HepG2 (cell line): ENCODE data around the gene FAF2. TPM values are rescaled to one million over a fixed set of nuclear protein-coding genes. Genes with fewer than 3 reads are reported as not detected.
A peak's percentile ranks its signal among the peaks of the same experiment; 100 is the strongest.

ENCODE experiments used
- ATAC-seq: fragments of 200-7000 bp; cut with Tn5 transposase; 3 replicates; pipeline ENCODE4 v1.9.1; 2020; ENCODE audit warnings: mild to moderate bottlenecking, moderate library complexity
- BruUV-seq: library from RNA; stranded (reverse); fragments of 400-500 nt; replicated peaks from 2 replicates; lab custom pipeline; 2021; lab: Mats Ljungman, UMichigan
- CTCF ChIA-PET: fragments of 300-600 bp; formaldehyde crosslinking; extraction: SDS; loops from one replicate; lab custom pipeline; 2021; ENCODE audit warnings: low total read pairs, inconsistent platforms, low intra/inter-chr PET ratio; lab: Yijun Ruan, JAX
- POLR2A ChIA-PET: fragments of 350-600 bp; sonication (Branson Sonifier 250); formaldehyde crosslinking; loops from one replicate; lab custom pipeline; 2020; ENCODE audit warnings: antibody characterized with exemption, inconsistent platforms; lab: Yijun Ruan, JAX
- DNase-seq: peaks from one replicate; pipeline ENCODE4 v3.0.0-alpha.2; 2015; ENCODE audit warnings: low spot score
- FAIRE-seq: peaks from 3 replicates; lab custom pipeline; 2011; peaks lifted over from hg19 to GRCh38; lab: Jason Lieb, UNC
- H2AFZ ChIP-seq: one replicate; pipeline ENCODE4 v1.6.1; 2011; ENCODE audit warnings: low read length, inconsistent platforms
- H3K27ac ChIP-seq: fragments of 300-600 bp; 3 replicates; pipeline ENCODE4 v1.8.0; 2011; ENCODE audit warnings: mixed run types, mild to moderate bottlenecking, mixed read lengths, low read length, inconsistent platforms; ENCODE audit not compliant: insufficient read depth; ENCODE audit errors: extremely low read length
- H3K27me3 ChIP-seq, 2 experiments: fragments of 200-600 bp in 1 of 2; 2 replicates in 1 of 2; 3 replicates in 1 of 2; pipeline versions ENCODE4 v1.6.0 to v1.8.0; 2011; ENCODE audit warnings: low read length in 2 of 2, mild to moderate bottlenecking in 2 of 2, moderate library complexity in 2 of 2, inconsistent platforms in 1 of 2; ENCODE audit not compliant: insufficient read depth in 2 of 2, control insufficient read depth in 1 of 2
- H3K36me3 ChIP-seq, 2 experiments: fragments of 200-600 bp in 1 of 2; replicated peaks in 1 of 2; 2 replicates in 1 of 2; 3 replicates in 1 of 2; pipeline versions ENCODE4 v1.5.1 to v1.8.0; 2011; ENCODE audit warnings: low read length in 2 of 2, inconsistent platforms in 1 of 2; ENCODE audit not compliant: insufficient read depth in 2 of 2, control insufficient read depth in 1 of 2
- H3K4me1 ChIP-seq: 2 replicates; pipeline ENCODE4 v1.5.1; 2012; ENCODE audit warnings: low read length, inconsistent platforms; ENCODE audit not compliant: insufficient read depth
- H3K4me2 ChIP-seq: 2 replicates; pipeline ENCODE4 v1.6.0; 2011; ENCODE audit warnings: low read depth, low read length, inconsistent platforms
- H3K4me3 ChIP-seq, 3 experiments: fragments of 200-600 bp in 1 of 3; sonication (generic), shearing (Covaris generic) in 1 of 3; replicated peaks in 1 of 3; 2 replicates each; pipeline ENCODE4 v1.5.1; 2011 to 2016; ENCODE audit warnings: low read length in 3 of 3, inconsistent platforms in 2 of 3, low read depth in 2 of 3, mild to moderate bottlenecking in 2 of 3, control low read depth in 1 of 3, mixed read lengths in 1 of 3; ENCODE audit not compliant: insufficient read depth in 1 of 3
- H3K79me2 ChIP-seq: one replicate; pipeline ENCODE4 v1.6.1; 2011; ENCODE audit warnings: low read length, inconsistent platforms; ENCODE audit not compliant: insufficient read depth
- H3K9ac ChIP-seq: 2 replicates; pipeline ENCODE4 v1.6.0; 2011; ENCODE audit warnings: mild to moderate bottlenecking, low read depth, low read length, inconsistent platforms; ENCODE audit not compliant: insufficient read depth
- H3K9me3 ChIP-seq: 2 replicates; pipeline ENCODE4 v1.5.1; 2012; ENCODE audit warnings: mild to moderate bottlenecking, low read length
- H4K20me1 ChIP-seq: 2 replicates; pipeline ENCODE4 v1.6.0; 2011; ENCODE audit warnings: inconsistent platforms, mild to moderate bottlenecking, low read length, moderate library complexity; ENCODE audit not compliant: insufficient read depth
- ATF3 ChIP-seq: sonication (generic); formaldehyde crosslinking; IDR thresholded peaks from 2 replicates; pipeline ENCODE4 v1.4.0; 2020; ENCODE audit warnings: missing genetic modification reagents
- ELK4 ChIP-seq: sonication (generic); formaldehyde crosslinking; IDR thresholded peaks from 2 replicates; pipeline ENCODE4 v1.9.0; 2021; ENCODE audit warnings: missing genetic modification reagents, borderline replicate concordance
- FOSL2 ChIP-seq: sonication (generic); formaldehyde crosslinking; IDR thresholded peaks from 2 replicates; pipeline ENCODE4 v1.4.0; 2020; ENCODE audit warnings: missing genetic modification reagents
- IRF2 ChIP-seq: IDR thresholded peaks from 2 replicates; pipeline ENCODE4 v1.6.1; 2018; ENCODE audit warnings: missing genetic modification reagents, missing compliant biosample characterization
- MEIS1 ChIP-seq: sonication (generic); formaldehyde crosslinking; IDR thresholded peaks from 2 replicates; pipeline ENCODE4 v1.9.0; 2021; ENCODE audit warnings: mild to moderate bottlenecking, missing genetic modification reagents, moderate library complexity, borderline replicate concordance
- SALL1 ChIP-seq: sonication (generic); formaldehyde crosslinking; IDR thresholded peaks from 2 replicates; pipeline ENCODE4 v1.8.0; 2022; ENCODE audit warnings: mild to moderate bottlenecking, missing genetic modification reagents
- SETDB1 ChIP-seq: sonication (generic); formaldehyde crosslinking; IDR thresholded peaks from 2 replicates; pipeline ENCODE4 v1.5.1; 2020; ENCODE audit warnings: missing genetic modification reagents, mild to moderate bottlenecking, borderline replicate concordance
- SIN3B ChIP-seq: fragments of 150-350 bp; IDR thresholded peaks from 2 replicates; pipeline ENCODE4 v1.6.1; 2014; ENCODE audit warnings: low read length
- SIX1 ChIP-seq: sonication (generic); formaldehyde crosslinking; IDR thresholded peaks from 2 replicates; pipeline ENCODE4 v1.4.0; 2020; ENCODE audit warnings: missing genetic modification reagents, borderline replicate concordance
- SOX13 ChIP-seq, 3 experiments: fragments of 450-650 bp in 1 of 3; sonication (generic) in 1 of 3; formaldehyde crosslinking in 1 of 3; IDR thresholded peaks in 2 of 3; conservative IDR thresholded peaks in 1 of 3; 2 replicates each; pipeline versions ENCODE4 v1.5.0 to v1.6.1; 2016 to 2020; ENCODE audit warnings: antibody characterized with exemption in 1 of 3, mild to moderate bottlenecking in 1 of 3, missing compliant biosample characterization in 1 of 3, missing genetic modification reagents in 1 of 3, moderate library complexity in 1 of 3
- ZNF180 ChIP-seq: sonication (generic); formaldehyde crosslinking; IDR thresholded peaks from 2 replicates; pipeline ENCODE4 v1.4.0; 2020; ENCODE audit warnings: low read depth, missing genetic modification reagents, borderline replicate concordance
- ZNF441 ChIP-seq: sonication (generic); formaldehyde crosslinking; IDR thresholded peaks from 2 replicates; pipeline ENCODE4 v1.7.0; 2021; ENCODE audit warnings: missing genetic modification reagents, borderline replicate concordance
- ZNF446 ChIP-seq: sonication (generic); formaldehyde crosslinking; IDR thresholded peaks from 2 replicates; pipeline ENCODE4 v1.5.0; 2020; ENCODE audit warnings: mild to moderate bottlenecking, missing genetic modification reagents
- ZNF577 ChIP-seq: sonication (generic); formaldehyde crosslinking; IDR thresholded peaks from 2 replicates; pipeline ENCODE4 v1.4.0; 2020; ENCODE audit warnings: mild to moderate bottlenecking, low read depth, missing genetic modification reagents, borderline replicate concordance
- ZNF672 ChIP-seq: sonication (generic); formaldehyde crosslinking; IDR thresholded peaks from 2 replicates; pipeline ENCODE4 v1.8.1; 2022; ENCODE audit warnings: missing genetic modification reagents
- ZNF7 ChIP-seq: IDR thresholded peaks from 2 replicates; pipeline ENCODE4 v1.6.1; 2016; ENCODE audit warnings: missing biosample characterization, missing genetic modification reagents
- ZNF83 ChIP-seq: sonication (generic); formaldehyde crosslinking; IDR thresholded peaks from 2 replicates; pipeline ENCODE4 v1.4.0; 2020; ENCODE audit warnings: missing genetic modification reagents, mild to moderate bottlenecking, borderline replicate concordance
- WGBS: methylation state at CpG from one replicate; pipeline ENCODE4 v1.1.6; 2017; ENCODE audit warnings: low lambda C conversion rate; 5-methylcytosine and 5-hydroxymethylcytosine counted together
- in situ Hi-C: cut with HindIII; loops from 2 replicates; pipeline ENCODE4 v1.10.0; 2017; ENCODE audit warnings: low pct_unique_long_range_greater_than_20kb; ENCODE audit not compliant: extremely low pct_ligation_motif_present
- intact Hi-C: fragments of 100-400 bp; cut with micrococcal nuclease; formaldehyde crosslinking; loops from one replicate; pipeline ENCODE4 v1.10.0; 2022; ENCODE audit not compliant: unreplicated experiment
- polyA plus RNA-seq, 8 experiments: library from polyadenylated mRNA; depleted of rRNA in 3 of 8; stranded (reverse) in 7 of 8; unstranded in 1 of 8; fragments of >200 nt; fragmentation: Illumina TruSeq in 4 of 8; extraction: Trizol in 4 of 8; gene quantifications; 2 replicates each; pipeline versions ENCODE4 v1.2.1 to v1.2.3, GENCODE V29; 2011 to 2016; ENCODE audit warnings: low read depth in 4 of 8, missing spikeins in 1 of 8, mixed read lengths in 1 of 8; ENCODE audit not compliant: insufficient read depth in 1 of 8
- total RNA-seq, 5 experiments: library from RNA; depleted of rRNA; stranded (reverse); fragments of >200 nt; fragmentation: Illumina TruSeq; extraction: Trizol; gene quantifications; 2 replicates each; pipeline ENCODE4 v1.2.3, GENCODE V29; 2016; ENCODE audit warnings: low read depth in 1 of 5
- TF ChIP-seq, protein P1 (sequence below): sonication (generic); formaldehyde crosslinking; IDR thresholded peaks from 2 replicates; pipeline ENCODE4 v1.4.0; 2020; ENCODE audit warnings: mild to moderate bottlenecking, low read depth, missing genetic modification reagents
- TF ChIP-seq, protein P2 (sequence below): fragments of 450-650 bp; IDR thresholded peaks from 2 replicates; pipeline ENCODE4 v1.6.1; 2017

FAF2 gene
- total and polyA plus RNA-seq, 2 of the 13 experiments (the other 11 are each of a cell fraction or from before 2014, with no cell fraction given) = 27.8 to 34.3 TPM

DNA sequence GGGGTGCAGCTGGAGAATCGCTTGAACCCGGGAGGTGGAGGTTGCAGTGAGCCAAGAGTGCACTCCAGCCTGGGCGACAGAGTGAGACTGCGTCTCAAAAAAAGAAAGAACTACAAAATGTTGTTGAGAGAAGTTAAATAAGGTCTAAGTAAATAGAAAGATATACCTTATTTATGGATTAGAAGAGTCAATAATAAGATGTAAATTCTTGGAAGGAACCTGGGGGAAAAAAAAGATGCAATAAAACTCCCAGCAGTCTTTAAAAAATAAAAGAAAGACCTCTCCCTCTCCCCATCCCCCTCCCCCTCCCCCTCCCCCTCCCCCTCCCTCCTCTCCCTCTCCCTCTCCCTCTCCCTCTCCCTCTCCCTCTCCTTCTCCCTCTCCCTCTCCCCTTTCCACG, 15.5 kb upstream of the FAF2 start (continued):
- TF ChIP-seq, protein P1, sequence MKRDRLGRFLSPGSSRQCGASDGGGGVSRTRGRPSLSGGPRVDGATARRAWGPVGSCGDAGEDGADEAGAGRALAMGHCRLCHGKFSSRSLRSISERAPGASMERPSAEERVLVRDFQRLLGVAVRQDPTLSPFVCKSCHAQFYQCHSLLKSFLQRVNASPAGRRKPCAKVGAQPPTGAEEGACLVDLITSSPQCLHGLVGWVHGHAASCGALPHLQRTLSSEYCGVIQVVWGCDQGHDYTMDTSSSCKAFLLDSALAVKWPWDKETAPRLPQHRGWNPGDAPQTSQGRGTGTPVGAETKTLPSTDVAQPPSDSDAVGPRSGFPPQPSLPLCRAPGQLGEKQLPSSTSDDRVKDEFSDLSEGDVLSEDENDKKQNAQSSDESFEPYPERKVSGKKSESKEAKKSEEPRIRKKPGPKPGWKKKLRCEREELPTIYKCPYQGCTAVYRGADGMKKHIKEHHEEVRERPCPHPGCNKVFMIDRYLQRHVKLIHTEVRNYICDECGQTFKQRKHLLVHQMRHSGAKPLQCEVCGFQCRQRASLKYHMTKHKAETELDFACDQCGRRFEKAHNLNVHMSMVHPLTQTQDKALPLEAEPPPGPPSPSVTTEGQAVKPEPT (CRISPR knock-in tag) = no peak
- TF ChIP-seq, all 625 proteins: peak for 0

- intact Hi-C loops = no loop called here
- TF ChIP-seq SOX13 (IDR thresholded peaks at IDR 0.05) (no peak), SOX13 (CRISPR knock-in tag; conservative IDR thresholded peaks at IDR 0.05 in 1 of 2, IDR thresholded peaks at IDR 0.05 in 1 of 2) (peak in 1 of 2 experiments; percentile 82; a peak in 2 of 4 replicates), ZNF180 (CRISPR knock-in tag) (no peak), ELK4 (no peak), ZNF441 (CRISPR knock-in tag) (no peak), ZNF7 (CRISPR knock-in tag) (no peak), ZNF83 (CRISPR knock-in tag) (no peak), FOSL2 (CRISPR knock-in tag) (peak; percentile 92), SETDB1 (no peak), MEIS1 (CRISPR knock-in tag) (no peak), IRF2 (CRISPR knock-in tag) (no peak), ZNF672 (CRISPR knock-in tag) (no peak), SIX1 (CRISPR knock-in tag) (no peak), ATF3 (CRISPR knock-in tag) (peak; percentile 32; the same call in 1 of the 2 replicates), SALL1 (CRISPR knock-in tag) (no peak), ZNF577 (no peak), SIN3B (no peak), ZNF446 (CRISPR knock-in tag) (no peak)
- TF ChIP-seq, protein P2, sequence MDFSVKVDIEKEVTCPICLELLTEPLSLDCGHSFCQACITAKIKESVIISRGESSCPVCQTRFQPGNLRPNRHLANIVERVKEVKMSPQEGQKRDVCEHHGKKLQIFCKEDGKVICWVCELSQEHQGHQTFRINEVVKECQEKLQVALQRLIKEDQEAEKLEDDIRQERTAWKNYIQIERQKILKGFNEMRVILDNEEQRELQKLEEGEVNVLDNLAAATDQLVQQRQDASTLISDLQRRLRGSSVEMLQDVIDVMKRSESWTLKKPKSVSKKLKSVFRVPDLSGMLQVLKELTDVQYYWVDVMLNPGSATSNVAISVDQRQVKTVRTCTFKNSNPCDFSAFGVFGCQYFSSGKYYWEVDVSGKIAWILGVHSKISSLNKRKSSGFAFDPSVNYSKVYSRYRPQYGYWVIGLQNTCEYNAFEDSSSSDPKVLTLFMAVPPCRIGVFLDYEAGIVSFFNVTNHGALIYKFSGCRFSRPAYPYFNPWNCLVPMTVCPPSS = no peak
Measured at GRCh38 chr5:176436656-176437055, 11.5 kb upstream of the FAF2 start.

More at GRCh38 chr5:176436656-176437055, 11.5 kb upstream of the FAF2 start:
- Histone ChIP-seq H3K4me2 (peak overlapping the region; percentile 55), H4K20me1 (no peaks in the 10 kb centered on the region), H3K9ac (peak overlapping the region; percentile 40; the same call in 1 of the 2 replicates), H3K27me3 (no peaks in the 10 kb centered on the region), H3K4me1 (peaks cover 73% of the 10 kb centered on the region), H3K27ac (peak overlapping the region; percentile 15), H2AFZ (no peak overlapping the region), H3K4me3 (peak overlapping the region in 2 of 3 experiments; percentile 9 to 37; a peak in 2 of 6 replicates), H3K9me3 (no peaks in the 10 kb centered on the region), H3K36me3 (no peaks in the 10 kb centered on the region), H3K79me2 (no peaks in the 10 kb centered on the region)
- in situ Hi-C loops = loop anchor here (25.0 kb wide), 1 partner anchor 574 kb away; the partner anchor contains the start of gene CPLX2
- DNase-seq (peak; percentile 55), FAIRE-seq (peak; percentile 34), ATAC-seq (0 out of 3 replicates have a peak, but pooled peaks have one; percentile 14)
- no TSS peak for BruUV-seq
- POLR2A ChIA-PET = interaction anchor here (1.2 kb wide), 1 partner anchor 99 kb away, joined by 3 read pairs; no protein-coding TSS in a partner anchor
- 4% methylated on average over 5 of the region's 5 CpGs for WGBS
- CTCF ChIA-PET = no interaction called here
